ENCODE measurements around the gene ASIC4.

Gene ASIC4

GRCh38 chr2:219475697-219476651, 38.3 kb upstream of the ASIC4 start:
- TF ChIP-seq EP300 (IDR thresholded peaks at IDR 0.05; ENCODE audit: borderline replicate concordance) = no peak
- TF ChIP-seq TCF12 (IDR thresholded peaks at IDR 0.05; ENCODE audit: low read depth) = no peak
- 0 out of 2 replicates have a peak, but pooled peaks have one; percentile 11 for TF ChIP-seq YY1 (IDR thresholded peaks at IDR 0.05; ENCODE audit: low read depth)
- TF ChIP-seq RAD21 (IDR thresholded peaks at IDR 0.05; ENCODE audit: low read depth) = peak; percentile 72

DNA sequence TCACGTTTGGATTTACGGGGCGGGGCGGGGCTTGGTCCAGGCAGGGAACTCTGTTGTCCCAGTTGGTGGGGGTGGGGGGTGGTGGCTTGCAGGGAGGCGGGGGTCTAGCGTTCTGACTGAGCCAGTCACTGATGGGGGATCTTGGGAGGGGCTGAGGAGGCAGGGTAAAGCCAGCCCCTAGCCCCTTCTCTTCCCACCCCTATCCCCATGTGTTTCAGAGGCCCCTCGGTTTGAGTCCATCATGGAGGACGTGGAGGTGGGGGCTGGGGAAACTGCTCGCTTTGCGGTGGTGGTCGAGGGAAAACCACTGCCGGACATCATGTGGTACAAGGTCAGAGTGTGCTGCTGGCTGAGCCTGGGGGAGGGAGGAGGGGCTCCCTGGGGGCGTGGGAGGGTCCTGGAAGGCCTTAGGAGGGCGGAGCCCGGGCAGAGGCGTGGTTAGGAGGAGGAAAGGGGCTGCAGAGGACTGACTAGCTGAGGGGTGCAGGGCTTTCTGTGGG, 37.6 kb upstream of the ASIC4 start:
- TF ChIP-seq REST (IDR thresholded peaks at IDR 0.05; ENCODE audit: low read depth) (no peak), RAD21 (IDR thresholded peaks at IDR 0.05; ENCODE audit: low read depth) (no peak), EGR1 (IDR thresholded peaks at IDR 0.05) (no peak), TEAD4 (IDR thresholded peaks at IDR 0.05) (no peak), CEBPB (IDR thresholded peaks at IDR 0.05) (no peak), YY1 (IDR thresholded peaks at IDR 0.05; ENCODE audit: low read depth) (no peak), CREB1 (IDR thresholded peaks at IDR 0.05; ENCODE audit: low read depth) (no peak), ZBTB7A (IDR thresholded peaks at IDR 0.05; ENCODE audit: low read depth) (no peak), TAF1 (IDR thresholded peaks at IDR 0.05; ENCODE audit: low read depth) (no peak), MAX (IDR thresholded peaks at IDR 0.05) (no peak), FOXM1 (IDR thresholded peaks at IDR 0.05; ENCODE audit: borderline replicate concordance, low read depth) (no peak), NFIC (IDR thresholded peaks at IDR 0.05) (no peak)
- TF ChIP-seq, protein P1, sequence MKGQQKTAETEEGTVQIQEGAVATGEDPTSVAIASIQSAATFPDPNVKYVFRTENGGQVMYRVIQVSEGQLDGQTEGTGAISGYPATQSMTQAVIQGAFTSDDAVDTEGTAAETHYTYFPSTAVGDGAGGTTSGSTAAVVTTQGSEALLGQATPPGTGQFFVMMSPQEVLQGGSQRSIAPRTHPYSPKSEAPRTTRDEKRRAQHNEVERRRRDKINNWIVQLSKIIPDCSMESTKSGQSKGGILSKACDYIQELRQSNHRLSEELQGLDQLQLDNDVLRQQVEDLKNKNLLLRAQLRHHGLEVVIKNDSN (IDR thresholded peaks at IDR 0.05) = no peak

DNA sequence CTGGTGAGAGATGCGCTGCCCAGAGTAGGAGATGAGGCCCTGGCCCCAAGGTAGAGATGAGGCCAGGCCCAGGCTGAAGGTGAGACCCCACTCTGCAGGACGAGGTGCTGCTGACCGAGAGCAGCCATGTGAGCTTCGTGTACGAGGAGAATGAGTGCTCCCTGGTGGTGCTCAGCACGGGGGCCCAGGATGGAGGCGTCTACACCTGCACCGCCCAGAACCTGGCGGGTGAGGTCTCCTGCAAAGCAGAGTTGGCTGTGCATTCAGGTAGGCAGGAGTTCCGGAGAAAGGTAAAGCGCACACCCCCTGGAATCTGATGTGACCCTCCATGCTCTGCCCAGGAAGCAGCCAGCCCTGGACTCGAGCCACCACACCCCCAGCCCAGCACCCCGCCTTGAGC, 37.1 kb upstream of the ASIC4 start:
- TF ChIP-seq YY1 (IDR thresholded peaks at IDR 0.05; ENCODE audit: low read depth) (no peak), CEBPB (IDR thresholded peaks at IDR 0.05) (no peak), CREB1 (IDR thresholded peaks at IDR 0.05; ENCODE audit: low read depth) (no peak), TCF12 (IDR thresholded peaks at IDR 0.05; ENCODE audit: low read depth) (no peak), REST (IDR thresholded peaks at IDR 0.05; ENCODE audit: low read depth) (no peak), TAF1 (IDR thresholded peaks at IDR 0.05; ENCODE audit: low read depth) (no peak), EP300 (IDR thresholded peaks at IDR 0.05; ENCODE audit: borderline replicate concordance) (no peak), FOXM1 (IDR thresholded peaks at IDR 0.05; ENCODE audit: borderline replicate concordance, low read depth) (no peak), NFIC (IDR thresholded peaks at IDR 0.05) (no peak), EGR1 (IDR thresholded peaks at IDR 0.05) (no peak), TEAD4 (IDR thresholded peaks at IDR 0.05) (no peak), MAX (IDR thresholded peaks at IDR 0.05) (no peak), ZBTB7A (IDR thresholded peaks at IDR 0.05; ENCODE audit: low read depth) (no peak), RAD21 (IDR thresholded peaks at IDR 0.05; ENCODE audit: low read depth) (no peak)
- TF ChIP-seq, protein P1 (IDR thresholded peaks at IDR 0.05) = no peak

DNA sequence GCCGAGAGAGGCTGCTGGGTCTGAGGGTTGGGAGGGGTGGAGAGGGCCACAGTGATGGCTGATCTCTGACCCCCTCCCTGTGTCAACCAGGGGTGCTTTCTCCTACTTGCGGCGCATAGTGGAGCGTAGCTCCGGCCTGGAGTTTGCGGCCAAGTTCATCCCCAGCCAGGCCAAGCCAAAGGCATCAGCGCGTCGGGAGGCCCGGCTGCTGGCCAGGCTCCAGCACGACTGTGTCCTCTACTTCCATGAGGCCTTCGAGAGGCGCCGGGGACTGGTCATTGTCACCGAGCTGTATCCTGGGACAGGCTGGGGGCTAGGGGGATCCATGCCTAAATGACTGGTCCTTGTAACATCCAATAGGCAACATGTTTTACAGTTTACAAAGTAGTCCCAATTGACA, 36.5 kb upstream of the ASIC4 start:
- TF ChIP-seq FOXM1 (IDR thresholded peaks at IDR 0.05; ENCODE audit: borderline replicate concordance, low read depth) (no peak), RAD21 (IDR thresholded peaks at IDR 0.05; ENCODE audit: low read depth) (no peak), CREB1 (IDR thresholded peaks at IDR 0.05; ENCODE audit: low read depth) (no peak), EP300 (IDR thresholded peaks at IDR 0.05; ENCODE audit: borderline replicate concordance) (no peak), TCF12 (IDR thresholded peaks at IDR 0.05; ENCODE audit: low read depth) (no peak), NFIC (IDR thresholded peaks at IDR 0.05) (no peak), MAX (IDR thresholded peaks at IDR 0.05) (no peak), YY1 (IDR thresholded peaks at IDR 0.05; ENCODE audit: low read depth) (no peak), EGR1 (IDR thresholded peaks at IDR 0.05) (no peak), TAF1 (IDR thresholded peaks at IDR 0.05; ENCODE audit: low read depth) (no peak), ZBTB7A (IDR thresholded peaks at IDR 0.05; ENCODE audit: low read depth) (no peak), CEBPB (IDR thresholded peaks at IDR 0.05) (no peak)
- TF ChIP-seq, protein P1 (IDR thresholded peaks at IDR 0.05) = no peak
